Sigmoid colon (tissue), 7 donors: ENCODE data around the gene ZSCAN1. TPM values are rescaled to one million over a fixed set of nuclear protein-coding genes. Genes with fewer than 3 reads are reported as not detected.

Experiments used
- DNase-seq: peaks from one replicate; pipeline ENCODE4 v3.0.0-alpha.2; 2019
- H3K27ac ChIP-seq, 4 donors: fragments of 200-600 bp; sonication (generic); one replicate each; pipeline ENCODE4 v1.5.1; 2016 to 2019; ENCODE audit warnings: mild to moderate bottlenecking in 1 of 4
- H3K27me3 ChIP-seq, 3 donors: fragments of 200-600 bp; sonication (generic); one replicate each; pipeline ENCODE4 v1.5.1; 2019; ENCODE audit warnings: mild to moderate bottlenecking in 1 of 3
- H3K36me3 ChIP-seq, 4 donors: fragments of 200-600 bp; sonication (generic); one replicate each; pipeline ENCODE4 v1.5.1; 2016 to 2019
- H3K4me1 ChIP-seq, 4 donors: fragments of 200-600 bp; sonication (generic); one replicate each; pipeline ENCODE4 v1.5.1; 2017 to 2019
- H3K4me3 ChIP-seq, 4 donors: fragments of 200-600 bp; sonication (generic); one replicate each; pipeline ENCODE4 v1.5.1; 2017 to 2019; ENCODE audit warnings: mild to moderate bottlenecking in 2 of 4, moderate library complexity in 1 of 4
- H3K9me3 ChIP-seq, 4 donors: fragments of 200-600 bp in 3 of 4; sonication (generic) in 3 of 4; one replicate each; pipeline versions ENCODE4 v1.5.1 to v1.6.1; 2013 to 2019
- EP300 ChIP-seq, 4 donors: sonication (generic); formaldehyde crosslinking; IDR thresholded peaks; one replicate each; pipeline ENCODE4 v1.6.1; 2017; ENCODE audit warnings: antibody characterized with exemption in 4 of 4
- POLR2A ChIP-seq, 2 donors: fragments of 450-650 bp; IDR thresholded peaks; one replicate each; pipeline ENCODE4 v1.6.1; 2016; ENCODE audit warnings: antibody characterized with exemption in 2 of 2, mild to moderate bottlenecking in 2 of 2, moderate library complexity in 2 of 2
- POLR2AphosphoS5 ChIP-seq, 4 donors: sonication (generic); formaldehyde crosslinking; IDR thresholded peaks; one replicate each; pipeline ENCODE4 v1.6.1; 2017; ENCODE audit warnings: antibody characterized with exemption in 4 of 4
- WGBS, 2 donors: extraction: QIAGEN DNeasy Blood & Tissue Kit; methylation state at CpG; one replicate each; pipeline ENCODE4 v1.1.7; 2013; 5-methylcytosine and 5-hydroxymethylcytosine counted together
- intact Hi-C: fragments of 100-400 bp; cut with DNase I; formaldehyde crosslinking; loops from one replicate; pipeline ENCODE4 v1.15.1; 2023
- polyA plus RNA-seq, 3 donors: library from polyadenylated mRNA; stranded (reverse); fragments of 200-250 nt; gene quantifications; one replicate each; pipeline ENCODE4 v1.2.3, GENCODE V29; 2013
- total RNA-seq, 4 donors: library from RNA; depleted of rRNA; stranded (reverse); fragments of >200 nt; gene quantifications; one replicate each; pipeline ENCODE4 v1.1.0, GENCODE V29; 2016
- TF ChIP-seq, protein P1 (sequence below), 4 experiments: fragments of 450-650 bp in 3 of 4; fragments of 200-600 bp in 1 of 4; IDR thresholded peaks; one replicate each; pipeline ENCODE4 v1.5.1; 2016 to 2019; ENCODE audit warnings: antibody characterized with exemption in 4 of 4, mild to moderate bottlenecking in 3 of 4, moderate library complexity in 2 of 4
- donor health status: healthy with polysubstance abuse.
- donor health status: Bipolar disorder and iron deficiency.
- donor health status: healthy.

ZSCAN1 gene
- total and polyA plus RNA-seq, 7 donors = 0.10 TPM; not detected in 6

- Histone ChIP-seq H3K27ac (peak overlapping the region in 3 of 4 donors; percentile 87 to 94 (median 92)), H3K4me1 (peaks cover 0 to 17% (median 15%) of the 10 kb centered on the region in 4 donors), H3K36me3 (no peaks in the 10 kb centered on the region), H3K9me3 (peaks cover 0 to 15% (median 0%) of the 10 kb centered on the region in 4 donors), H3K4me3 (peak overlapping the region in 3 of 4 donors; percentile 87 to 96 (median 89)), H3K27me3 (no peaks in the 10 kb centered on the region)
- TF ChIP-seq EP300 (IDR thresholded peaks at IDR 0.05) = no peak
- TF ChIP-seq, protein P1, sequence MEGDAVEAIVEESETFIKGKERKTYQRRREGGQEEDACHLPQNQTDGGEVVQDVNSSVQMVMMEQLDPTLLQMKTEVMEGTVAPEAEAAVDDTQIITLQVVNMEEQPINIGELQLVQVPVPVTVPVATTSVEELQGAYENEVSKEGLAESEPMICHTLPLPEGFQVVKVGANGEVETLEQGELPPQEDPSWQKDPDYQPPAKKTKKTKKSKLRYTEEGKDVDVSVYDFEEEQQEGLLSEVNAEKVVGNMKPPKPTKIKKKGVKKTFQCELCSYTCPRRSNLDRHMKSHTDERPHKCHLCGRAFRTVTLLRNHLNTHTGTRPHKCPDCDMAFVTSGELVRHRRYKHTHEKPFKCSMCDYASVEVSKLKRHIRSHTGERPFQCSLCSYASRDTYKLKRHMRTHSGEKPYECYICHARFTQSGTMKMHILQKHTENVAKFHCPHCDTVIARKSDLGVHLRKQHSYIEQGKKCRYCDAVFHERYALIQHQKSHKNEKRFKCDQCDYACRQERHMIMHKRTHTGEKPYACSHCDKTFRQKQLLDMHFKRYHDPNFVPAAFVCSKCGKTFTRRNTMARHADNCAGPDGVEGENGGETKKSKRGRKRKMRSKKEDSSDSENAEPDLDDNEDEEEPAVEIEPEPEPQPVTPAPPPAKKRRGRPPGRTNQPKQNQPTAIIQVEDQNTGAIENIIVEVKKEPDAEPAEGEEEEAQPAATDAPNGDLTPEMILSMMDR (IDR thresholded peaks at IDR 0.05) = no peak
- no peak for TF ChIP-seq POLR2AphosphoS5 (IDR thresholded peaks at IDR 0.05)
- no peak for TF ChIP-seq POLR2A (IDR thresholded peaks at IDR 0.05)
- intact Hi-C loops = no loop called here
- 93 to 96% methylated on average over 13 of the region's 13 CpGs for WGBS, 2 donors
- DNase-seq = no peak
Observed at GRCh38 chr19:58096884-58097283, 63.1 kb downstream of the ZSCAN1 start.

- TF ChIP-seq POLR2A (IDR thresholded peaks at IDR 0.05) (no peak), EP300 (IDR thresholded peaks at IDR 0.05) (no peak), POLR2AphosphoS5 (IDR thresholded peaks at IDR 0.05) (no peak)
- TF ChIP-seq, protein P1 (IDR thresholded peaks at IDR 0.05) = no peak
- intact Hi-C loops = no loop called here
- Histone ChIP-seq H3K27me3 (no peaks in the 10 kb centered on the region), H3K36me3 (no peaks in the 10 kb centered on the region), H3K27ac (peak overlapping the region; percentile 87 to 94 (median 92)), H3K4me3 (peak overlapping the region; percentile 87 to 99 (median 92)), H3K4me1 (peaks cover 0 to 17% (median 15%) of the 10 kb centered on the region in 4 donors), H3K9me3 (peaks cover 0 to 15% (median 1%) of the 10 kb centered on the region in 4 donors)
- WGBS, 2 donors = 56 to 59% methylated on average over 8 of the region's 8 CpGs
- DNase-seq = no peak
Observed at GRCh38 chr19:58097349-58097748, 63.5 kb downstream of the ZSCAN1 start.

DNA sequence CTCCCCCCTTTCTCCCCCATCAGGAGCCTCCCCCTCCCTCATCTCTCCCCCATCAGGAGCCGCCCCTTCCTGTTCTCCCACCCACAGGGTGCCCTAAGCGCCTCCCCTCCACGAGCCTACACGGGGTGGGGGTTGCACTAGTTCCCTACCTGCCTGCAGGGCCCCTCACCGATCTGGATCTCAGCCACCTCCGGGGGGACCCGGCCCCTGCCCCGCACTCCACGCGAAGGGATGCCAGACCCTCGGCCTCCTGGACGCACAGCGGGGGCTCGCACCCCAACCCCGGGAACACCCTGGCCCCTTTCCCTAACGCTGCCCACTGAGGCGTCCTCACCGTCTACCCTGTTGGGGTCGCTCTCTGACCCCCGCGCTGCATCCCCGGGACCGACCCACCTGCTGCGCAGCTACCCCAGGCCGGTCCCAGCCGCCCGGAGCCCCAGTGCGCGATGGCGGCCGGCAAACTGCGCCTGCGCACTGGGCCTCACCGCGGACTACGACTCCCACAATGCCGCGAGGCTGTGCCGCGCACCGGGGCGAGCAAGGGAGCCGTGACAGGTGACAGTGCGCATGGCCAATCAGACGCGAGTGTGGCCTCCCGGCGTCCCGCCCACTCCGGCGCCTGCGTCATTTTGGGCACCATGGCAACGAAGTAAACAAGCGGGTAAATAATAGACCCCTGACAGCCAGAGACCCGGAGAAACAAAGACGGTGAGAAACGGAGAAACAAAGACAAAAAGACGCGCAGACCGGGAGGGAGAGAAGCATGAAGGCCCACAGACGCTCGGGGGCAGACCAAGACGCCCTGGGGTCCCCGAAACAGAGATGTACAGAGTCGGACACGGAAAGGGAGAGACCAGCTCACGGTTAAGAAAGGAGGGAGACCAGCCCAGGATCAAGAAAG, 64.2 kb downstream of the ZSCAN1 start, which contains the start of gene ZSCAN18:
ZSCAN18 (minus strand) TSS at position 451 of the 901 bp plus-strand sequence. CDS start 7,964 bp downstream, outside the sequence.
- TF ChIP-seq POLR2AphosphoS5 (IDR thresholded peaks at IDR 0.05) (peak; percentile 94 to 97 (median 95)), EP300 (IDR thresholded peaks at IDR 0.05) (peak; percentile 32 to 88 (median 57)), POLR2A (IDR thresholded peaks at IDR 0.05) (peak; percentile 64 to 69)
- TF ChIP-seq, protein P1 (IDR thresholded peaks at IDR 0.05) = no peak
- peaks cover 0 to 17% (median 15%) of the 10 kb centered on the region in 4 donors for H3K4me1 ChIP-seq
- peaks cover 0 to 21% (median 3%) of the 10 kb centered on the region in 4 donors for H3K9me3 ChIP-seq
- no peaks in the 10 kb centered on the region for H3K27me3 ChIP-seq
- no peaks in the 10 kb centered on the region for H3K36me3 ChIP-seq
- H3K4me3 ChIP-seq = peak within 1 kb of the TSS; percentile 87 to 99 (median 92)
- intact Hi-C loops = loop anchor here (2.0 kb wide), 4 partner anchors 39 to 95 kb away; partner anchors contain the start of genes ZNF135 and ZNF606
- WGBS, 2 donors = 1 to 2% methylated on average over 67 of the region's 67 CpGs
- peak; percentile 99 for DNase-seq
- H3K27ac ChIP-seq = peak within 1 kb of the TSS; percentile 87 to 94 (median 92)

GRCh38 chr19:58098682-58098998, 64.8 kb downstream of the ZSCAN1 start:
- peaks cover 0 to 17% (median 15%) of the 10 kb centered on the region in 4 donors for H3K4me1 ChIP-seq
- TF ChIP-seq POLR2AphosphoS5 (IDR thresholded peaks at IDR 0.05) (no peak), EP300 (IDR thresholded peaks at IDR 0.05) (no peak), POLR2A (IDR thresholded peaks at IDR 0.05) (no peak)
- TF ChIP-seq, protein P1 (IDR thresholded peaks at IDR 0.05) = no peak
- H3K27me3 ChIP-seq = no peaks in the 10 kb centered on the region
- 21 to 22% methylated on average over 2 of the region's 2 CpGs for WGBS, 2 donors
- peak overlapping the region; percentile 87 to 94 (median 92) for H3K27ac ChIP-seq
- peak overlapping the region; percentile 87 to 99 (median 92) for H3K4me3 ChIP-seq
- H3K36me3 ChIP-seq = no peaks in the 10 kb centered on the region
- H3K9me3 ChIP-seq = peaks cover 0 to 24% (median 3%) of the 10 kb centered on the region in 4 donors
- intact Hi-C loops = loop anchor here (2.0 kb wide), 4 partner anchors 40 to 96 kb away; partner anchors contain the start of genes ZNF135 and ZNF606
- no peak for DNase-seq

Other genes starting within 250 kb of the ZSCAN1 start
- gene ZNF552, start 219.1 kb upstream of the ZSCAN1 start, total RNA-seq = 1 to 10 TPM; 2.4 to 7.1 (median 6.7) TPM
- gene ZNF552, start 219.1 kb upstream of the ZSCAN1 start, polyA plus RNA-seq = 10 to 100 TPM; 12.1 to 15.0 (median 13.6) TPM
- gene ZNF587B, start 203.7 kb upstream of the ZSCAN1 start, total RNA-seq = 10 to 100 TPM in 2 of 4 donors, 1 to 10 TPM in 2; 7.2 to 13.0 (median 9.5) TPM
- gene ZNF587B, start 203.7 kb upstream of the ZSCAN1 start, polyA plus RNA-seq = 1 to 10 TPM; 1.2 to 9.8 (median 2.8) TPM
- gene ZNF587, start 184.2 kb upstream of the ZSCAN1 start, total RNA-seq = 10 to 100 TPM; 22.8 to 39.0 (median 33.1) TPM
- 10 to 100 TPM in 1 of 3 donors, 1 to 10 TPM in 2; 4.2 to 26.8 (median 4.2) TPM for gene ZNF587, start 184.2 kb upstream of the ZSCAN1 start, polyA plus RNA-seq
- gene ZNF814, start 145.0 kb upstream of the ZSCAN1 start, total RNA-seq = 10 to 100 TPM in 1 of 4 donors, 1 to 10 TPM in 3; 8.2 to 13.3 (median 9.0) TPM
- 1 to 10 TPM; 4.2 to 9.7 (median 9.2) TPM for gene ZNF814, start 145.0 kb upstream of the ZSCAN1 start, polyA plus RNA-seq
- gene ZNF417, start 117.4 kb upstream of the ZSCAN1 start, total RNA-seq = 10 to 100 TPM in 3 of 4 donors, 1 to 10 TPM in 1; 9.4 to 13.7 (median 12.5) TPM
- gene ZNF417, start 117.4 kb upstream of the ZSCAN1 start, polyA plus RNA-seq = 1 to 10 TPM; 1.2 to 5.6 (median 2.1) TPM
- 10 to 100 TPM in 3 of 4 donors, 1 to 10 TPM in 1; 8.3 to 12.5 (median 10.8) TPM for gene ZNF418, start 98.6 kb upstream of the ZSCAN1 start, total RNA-seq
- gene ZNF418, start 98.6 kb upstream of the ZSCAN1 start, polyA plus RNA-seq = 1 to 10 TPM in 1 of 3 donors, under 1 TPM in 1, not detected in 1; 0.60 to 2.7 TPM
- gene ZNF256, start 86.3 kb upstream of the ZSCAN1 start, total RNA-seq = 1 to 10 TPM; 2.8 to 4.8 (median 3.8) TPM
- 1 to 10 TPM in 2 of 3 donors, under 1 TPM in 1; 0.69 to 3.2 (median 2.4) TPM for gene ZNF256, start 86.3 kb upstream of the ZSCAN1 start, polyA plus RNA-seq
- 1 to 10 TPM in 2 of 4 donors, under 1 TPM in 2; 0.66 to 1.5 (median 0.95) TPM for gene C19orf18, start 59.5 kb upstream of the ZSCAN1 start, total RNA-seq
- gene C19orf18, start 59.5 kb upstream of the ZSCAN1 start, polyA plus RNA-seq = under 1 TPM in 1 of 3 donors, not detected in 2; 0.90 TPM
- gene ZNF606, start 31.2 kb upstream of the ZSCAN1 start, total RNA-seq = 10 to 100 TPM in 3 of 4 donors, 1 to 10 TPM in 1; 9.8 to 32.1 (median 19.0) TPM
- gene ZNF606, start 31.2 kb upstream of the ZSCAN1 start, polyA plus RNA-seq = 1 to 10 TPM; 1.8 to 9.5 (median 3.6) TPM
- 10 to 100 TPM in 1 of 4 donors, 1 to 10 TPM in 3; 6.1 to 10.0 (median 7.4) TPM for gene ZNF135, start 25.3 kb downstream of the ZSCAN1 start, total RNA-seq
- gene ZNF135, start 25.3 kb downstream of the ZSCAN1 start, polyA plus RNA-seq = 1 to 10 TPM in 1 of 3 donors, under 1 TPM in 2; 0.46 to 2.8 (median 0.60) TPM
- gene ZSCAN18, start 64.2 kb downstream of the ZSCAN1 start, total RNA-seq = 10 to 100 TPM; 64.7 to 85.3 (median 73.8) TPM
- 10 to 100 TPM in 2 of 3 donors, 1 to 10 TPM in 1; 5.8 to 31.4 (median 12.6) TPM for gene ZSCAN18, start 64.2 kb downstream of the ZSCAN1 start, polyA plus RNA-seq
- 10 to 100 TPM in 1 of 4 donors, 1 to 10 TPM in 3; 8.2 to 10.2 (median 8.3) TPM for gene ZNF329, start 116.8 kb downstream of the ZSCAN1 start, total RNA-seq
- 1 to 10 TPM; 1.6 to 3.9 (median 2.4) TPM for gene ZNF329, start 116.8 kb downstream of the ZSCAN1 start, polyA plus RNA-seq
- gene ZNF274, start 149.0 kb downstream of the ZSCAN1 start, total RNA-seq = 10 to 100 TPM; 18.3 to 26.7 (median 22.6) TPM
- 10 to 100 TPM in 1 of 3 donors, 1 to 10 TPM in 2; 7.8 to 19.6 (median 9.2) TPM for gene ZNF274, start 149.0 kb downstream of the ZSCAN1 start, polyA plus RNA-seq
- 10 to 100 TPM; 25.8 to 45.1 (median 34.8) TPM for gene ZNF544, start 194.9 kb downstream of the ZSCAN1 start, total RNA-seq
- 10 to 100 TPM; 16.4 to 28.6 (median 20.4) TPM for gene ZNF544, start 194.9 kb downstream of the ZSCAN1 start, polyA plus RNA-seq
- gene ZNF8, start 244.9 kb downstream of the ZSCAN1 start, total RNA-seq = 1 to 10 TPM; 4.9 to 8.6 (median 6.5) TPM
- gene ZNF8, start 244.9 kb downstream of the ZSCAN1 start, polyA plus RNA-seq = 1 to 10 TPM in 1 of 3 donors, under 1 TPM in 2; 0.60 to 2.0 (median 0.92) TPM